ENCODE results near the gene SLC2A4.

DNA sequence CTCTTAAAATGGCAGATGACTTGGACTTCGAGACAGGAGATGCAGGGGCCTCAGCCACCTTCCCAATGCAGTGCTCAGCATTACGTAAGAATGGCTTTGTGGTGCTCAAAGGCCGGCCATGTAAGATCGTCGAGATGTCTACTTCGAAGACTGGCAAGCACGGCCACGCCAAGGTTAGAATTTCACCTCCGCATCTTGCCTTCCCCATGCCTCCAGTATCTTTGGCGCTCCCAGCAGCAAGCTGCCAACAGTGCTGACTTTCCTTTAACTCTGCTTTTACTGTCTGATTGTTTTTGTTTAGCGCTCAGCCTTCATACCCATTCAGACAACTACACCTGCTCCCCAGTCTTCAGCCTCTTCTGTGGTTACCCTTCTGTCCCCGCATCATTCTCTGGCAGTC lies 28.1 kb downstream of the SLC2A4 start:
- TF ChIP-seq, protein P1, sequence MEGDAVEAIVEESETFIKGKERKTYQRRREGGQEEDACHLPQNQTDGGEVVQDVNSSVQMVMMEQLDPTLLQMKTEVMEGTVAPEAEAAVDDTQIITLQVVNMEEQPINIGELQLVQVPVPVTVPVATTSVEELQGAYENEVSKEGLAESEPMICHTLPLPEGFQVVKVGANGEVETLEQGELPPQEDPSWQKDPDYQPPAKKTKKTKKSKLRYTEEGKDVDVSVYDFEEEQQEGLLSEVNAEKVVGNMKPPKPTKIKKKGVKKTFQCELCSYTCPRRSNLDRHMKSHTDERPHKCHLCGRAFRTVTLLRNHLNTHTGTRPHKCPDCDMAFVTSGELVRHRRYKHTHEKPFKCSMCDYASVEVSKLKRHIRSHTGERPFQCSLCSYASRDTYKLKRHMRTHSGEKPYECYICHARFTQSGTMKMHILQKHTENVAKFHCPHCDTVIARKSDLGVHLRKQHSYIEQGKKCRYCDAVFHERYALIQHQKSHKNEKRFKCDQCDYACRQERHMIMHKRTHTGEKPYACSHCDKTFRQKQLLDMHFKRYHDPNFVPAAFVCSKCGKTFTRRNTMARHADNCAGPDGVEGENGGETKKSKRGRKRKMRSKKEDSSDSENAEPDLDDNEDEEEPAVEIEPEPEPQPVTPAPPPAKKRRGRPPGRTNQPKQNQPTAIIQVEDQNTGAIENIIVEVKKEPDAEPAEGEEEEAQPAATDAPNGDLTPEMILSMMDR (IDR thresholded peaks at IDR 0.05; ENCODE audit: insufficient read depth, low read length): no peak
- TF ChIP-seq POLR2AphosphoS5 (IDR thresholded peaks at IDR 0.05; ENCODE audit: low read depth): no peak

Data from HL-60 (cell line).